OCI-LY3 (cell line): ENCODE data around the gene ZBTB32.

Experiments used
- H2AFZ ChIP-seq: fragments of 200-600, 300-600 bp; shearing (Covaris generic); 2 replicates; pipeline ENCODE4 v1.6.0; 2014; ENCODE audit warnings: antibody characterized with exemption, low read depth, low read length
- H3K27ac ChIP-seq: fragments of 200-600, 300-600 bp; sonication (generic); 2 replicates; pipeline ENCODE4 v1.5.1; 2014; ENCODE audit warnings: mild to moderate bottlenecking, low read length, moderate library complexity, mixed read lengths
- H3K27me3 ChIP-seq: fragments of 200-600, 300-600 bp; sonication (generic); 2 replicates; pipeline ENCODE4 v1.6.1; 2014; ENCODE audit warnings: low read depth, low read length, mixed read lengths
- H3K36me3 ChIP-seq: fragments of 200-600, 300-600 bp; sonication (generic); replicated peaks from 2 replicates; pipeline ENCODE3; 2014; ENCODE audit warnings: low read depth, low read length, mixed read lengths
- H3K4me1 ChIP-seq: fragments of 300-600, 200-600 bp; sonication (generic); 2 replicates; pipeline ENCODE4 v1.6.1; 2014; ENCODE audit warnings: low read length, mixed read lengths
- H3K4me2 ChIP-seq: fragments of 200-600, 300-600 bp; sonication (generic); 2 replicates; pipeline ENCODE4 v1.6.1; 2014; ENCODE audit warnings: low read length, mixed read lengths
- H3K4me3 ChIP-seq: fragments of 300-600, 200-600 bp; sonication (generic); 2 replicates; pipeline ENCODE4 v1.5.1; 2014; ENCODE audit warnings: antibody characterized with exemption, mild to moderate bottlenecking, low read length, moderate library complexity
- H3K79me2 ChIP-seq: fragments of 300-600, 200-600 bp; shearing (Covaris generic); 2 replicates; pipeline ENCODE4 v1.6.1; 2014; ENCODE audit warnings: mild to moderate bottlenecking, low read length, mixed read lengths
- H3K9ac ChIP-seq: fragments of 300-600, 200-600 bp; shearing (Covaris generic); 2 replicates; pipeline ENCODE4 v1.6.0; 2014; ENCODE audit warnings: mild to moderate bottlenecking, low read length, moderate library complexity
- H3K9me3 ChIP-seq: fragments of 200-600, 300-600 bp; shearing (Covaris generic); 2 replicates; pipeline ENCODE4 v1.6.1; 2014; ENCODE audit warnings: low read length, mixed read lengths; ENCODE audit not compliant: insufficient read depth
- H4K20me1 ChIP-seq: fragments of 200-600, 300-600 bp; sonication (generic); 2 replicates; pipeline ENCODE4 v1.6.1; 2016; ENCODE audit warnings: low read length, mixed read lengths; ENCODE audit not compliant: insufficient read depth
- EZH2phosphoT487 ChIP-seq: fragments of 200-600 bp; shearing (Covaris generic); IDR thresholded peaks from 2 replicates; pipeline ENCODE4 v1.6.1; 2018; ENCODE audit warnings: antibody characterized with exemption, mixed run types, low read depth
- TF ChIP-seq, protein P1 (sequence below): fragments of 200-600, 300-600 bp; sonication (generic); IDR thresholded peaks from 2 replicates; pipeline ENCODE4 v1.5.1; 2014; ENCODE audit warnings: antibody characterized with exemption, low read length, low read depth

The ZBTB32 gene

DNA sequence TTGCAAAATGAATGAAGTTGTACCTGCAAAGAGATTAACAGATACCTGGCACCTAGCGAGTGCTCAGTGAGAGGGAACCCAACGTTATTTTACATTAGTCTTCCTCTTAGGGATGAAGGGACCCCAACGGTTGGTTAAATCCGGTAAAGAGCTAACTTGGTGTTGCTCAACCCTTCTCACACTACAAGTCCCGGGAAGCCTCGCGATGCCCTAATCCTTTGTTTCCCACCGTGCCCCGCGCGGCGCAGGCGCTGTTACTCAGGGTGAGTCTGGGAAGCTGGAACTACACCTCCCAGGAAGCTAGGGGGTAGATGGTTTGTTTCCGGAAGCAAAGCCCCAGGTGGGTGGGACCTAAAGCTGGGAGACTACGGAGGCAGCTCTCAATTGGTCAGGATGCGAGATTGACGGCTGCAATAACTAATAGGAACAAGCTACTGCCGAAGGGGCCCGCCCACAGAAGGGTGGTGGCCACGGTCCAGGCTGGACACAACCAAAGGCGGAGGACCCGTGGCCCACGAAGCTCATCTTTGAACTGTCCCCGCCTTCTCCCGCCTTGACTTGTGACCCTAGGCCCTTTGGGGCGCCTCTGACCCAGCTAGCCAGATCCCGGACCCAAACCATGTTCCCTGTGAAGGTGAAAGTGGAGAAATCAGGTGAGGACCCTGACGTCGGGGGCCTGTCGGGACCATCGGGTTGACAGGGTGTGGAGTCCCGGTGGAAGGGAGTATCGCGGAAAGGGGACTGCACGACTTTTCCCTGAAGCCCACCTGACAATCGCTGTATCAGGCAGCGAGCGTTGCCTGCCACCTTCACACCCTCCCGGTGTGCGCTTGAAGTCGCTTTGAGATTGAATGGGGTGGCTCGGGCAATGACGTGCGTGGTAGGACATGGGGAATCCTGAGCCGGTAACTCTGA lies 44.0 kb downstream of the ZBTB32 start, which contains the start of gene LIN37:
TSS of gene LIN37 (plus strand) at position 471 of the 915 bp plus-strand sequence. CDS start at position 620, 149 bp downstream.
- no peaks in the 10 kb centered on the region for H4K20me1 ChIP-seq
- H3K27ac ChIP-seq = peak within 1 kb of the TSS; percentile 22
- H3K9me3 ChIP-seq = no peaks in the 10 kb centered on the region
- peaks cover 23% of the 10 kb centered on the region for H3K4me1 ChIP-seq
- H3K27me3 ChIP-seq = no peaks in the 10 kb centered on the region
- H3K79me2 ChIP-seq = peaks cover 13% of the 10 kb centered on the region
- H3K9ac ChIP-seq = peak within 1 kb of the TSS; percentile 81
- peak within 1 kb of the TSS; percentile 80 for H2AFZ ChIP-seq
- H3K4me2 ChIP-seq = peak within 1 kb of the TSS; percentile 83
- no peaks in the 10 kb centered on the region for H3K36me3 ChIP-seq
- peak within 1 kb of the TSS; percentile 92 for H3K4me3 ChIP-seq
- TF ChIP-seq, protein P1, sequence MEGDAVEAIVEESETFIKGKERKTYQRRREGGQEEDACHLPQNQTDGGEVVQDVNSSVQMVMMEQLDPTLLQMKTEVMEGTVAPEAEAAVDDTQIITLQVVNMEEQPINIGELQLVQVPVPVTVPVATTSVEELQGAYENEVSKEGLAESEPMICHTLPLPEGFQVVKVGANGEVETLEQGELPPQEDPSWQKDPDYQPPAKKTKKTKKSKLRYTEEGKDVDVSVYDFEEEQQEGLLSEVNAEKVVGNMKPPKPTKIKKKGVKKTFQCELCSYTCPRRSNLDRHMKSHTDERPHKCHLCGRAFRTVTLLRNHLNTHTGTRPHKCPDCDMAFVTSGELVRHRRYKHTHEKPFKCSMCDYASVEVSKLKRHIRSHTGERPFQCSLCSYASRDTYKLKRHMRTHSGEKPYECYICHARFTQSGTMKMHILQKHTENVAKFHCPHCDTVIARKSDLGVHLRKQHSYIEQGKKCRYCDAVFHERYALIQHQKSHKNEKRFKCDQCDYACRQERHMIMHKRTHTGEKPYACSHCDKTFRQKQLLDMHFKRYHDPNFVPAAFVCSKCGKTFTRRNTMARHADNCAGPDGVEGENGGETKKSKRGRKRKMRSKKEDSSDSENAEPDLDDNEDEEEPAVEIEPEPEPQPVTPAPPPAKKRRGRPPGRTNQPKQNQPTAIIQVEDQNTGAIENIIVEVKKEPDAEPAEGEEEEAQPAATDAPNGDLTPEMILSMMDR = no peak
- no peak for TF ChIP-seq EZH2phosphoT487

DNA sequence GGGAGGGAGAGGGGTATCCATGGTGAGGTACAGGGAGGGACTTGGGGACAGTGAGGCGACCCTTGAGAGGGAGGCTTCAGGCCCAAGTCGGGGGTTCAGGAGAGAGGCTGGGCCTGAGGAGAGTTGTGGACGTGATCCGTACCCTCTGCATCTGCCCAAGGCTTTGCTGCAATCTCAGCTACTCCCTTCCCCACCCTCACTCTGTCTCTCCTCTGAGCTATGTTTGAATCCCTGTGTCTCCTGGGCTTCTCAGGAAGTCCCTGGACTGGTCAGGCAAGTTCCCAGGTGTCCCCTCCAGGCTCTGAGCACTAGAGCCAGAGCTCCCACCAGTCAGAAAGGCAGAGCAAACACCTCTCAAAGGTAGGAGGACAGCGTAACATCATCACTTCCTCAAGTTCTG lies 45.8 kb downstream of the ZBTB32 start:
- Histone ChIP-seq H3K9me3 (no peaks in the 10 kb centered on the region), H3K79me2 (peaks cover 13% of the 10 kb centered on the region), H3K27ac (no peak overlapping the region), H3K4me3 (no peak overlapping the region), H3K4me1 (peaks cover 14% of the 10 kb centered on the region), H3K36me3 (no peaks in the 10 kb centered on the region), H4K20me1 (no peaks in the 10 kb centered on the region), H2AFZ (no peak overlapping the region), H3K9ac (no peak overlapping the region), H3K27me3 (no peaks in the 10 kb centered on the region), H3K4me2 (no peak overlapping the region)
- TF ChIP-seq, protein P1 = no peak
- no peak for TF ChIP-seq EZH2phosphoT487

DNA sequence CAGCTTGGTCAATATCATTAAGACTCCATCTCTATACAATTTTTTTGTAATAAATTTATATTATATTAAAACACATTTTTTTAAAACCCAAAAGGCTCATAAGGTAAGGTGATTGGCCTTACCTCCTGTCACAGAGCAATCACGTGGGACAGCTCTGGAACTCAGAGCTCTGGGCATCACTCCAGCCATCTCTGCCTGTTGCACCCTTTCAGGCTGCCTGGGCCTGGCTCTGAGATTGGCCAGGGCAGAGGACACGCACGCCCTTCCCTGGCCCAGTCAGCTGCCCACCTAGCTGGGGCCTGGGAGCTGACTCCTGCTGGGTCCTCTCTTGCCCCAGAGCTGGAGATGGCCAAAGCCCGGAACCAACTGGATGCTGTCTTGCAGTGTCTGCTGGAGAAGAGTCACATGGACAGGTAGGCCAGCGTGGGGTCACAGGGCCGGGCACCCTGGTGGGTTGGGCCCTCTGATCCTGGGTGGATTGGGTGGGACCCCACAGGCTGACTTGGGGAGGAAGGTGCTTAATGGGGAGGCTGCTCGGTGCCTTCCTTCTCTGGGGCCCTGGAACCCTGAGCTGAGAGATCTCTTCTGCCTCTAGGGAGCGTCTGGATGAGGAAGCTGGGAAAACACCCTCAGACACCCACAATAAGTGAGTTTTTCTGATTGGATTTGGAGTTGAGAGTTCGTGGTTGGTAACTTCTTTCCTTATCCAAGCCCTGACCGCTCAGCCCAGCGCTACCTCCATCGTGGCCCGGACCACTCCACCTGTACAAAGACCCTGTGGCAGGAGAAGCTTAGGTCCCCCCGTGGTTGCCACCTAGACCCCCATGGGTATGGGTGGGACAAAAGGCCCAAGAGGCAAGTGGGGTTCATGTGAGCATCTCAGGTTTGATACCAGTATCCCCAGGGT lies 47.7 kb downstream of the ZBTB32 start:
- Histone ChIP-seq H3K9me3 (no peaks in the 10 kb centered on the region), H3K4me2 (no peak overlapping the region), H3K27ac (no peak overlapping the region), H4K20me1 (no peaks in the 10 kb centered on the region), H2AFZ (no peak overlapping the region), H3K9ac (no peak overlapping the region), H3K4me3 (no peak overlapping the region), H3K27me3 (no peaks in the 10 kb centered on the region), H3K36me3 (no peaks in the 10 kb centered on the region), H3K79me2 (0 out of 2 replicates have a peak, but pooled peaks cover 2% of the 10 kb centered on the region), H3K4me1 (peaks cover 12% of the 10 kb centered on the region)
- TF ChIP-seq EZH2phosphoT487 = no peak
- TF ChIP-seq, protein P1 = no peak
